ENCODE measurements around the gene FSD1. TPM values are rescaled to one million over a fixed set of nuclear protein-coding genes. Genes with fewer than 3 reads are reported as not detected.

The FSD1 gene
- total and polyA plus RNA-seq, 8 donors = 0.55 to 1.9 (median 1.3) TPM; not detected in 1

DNA sequence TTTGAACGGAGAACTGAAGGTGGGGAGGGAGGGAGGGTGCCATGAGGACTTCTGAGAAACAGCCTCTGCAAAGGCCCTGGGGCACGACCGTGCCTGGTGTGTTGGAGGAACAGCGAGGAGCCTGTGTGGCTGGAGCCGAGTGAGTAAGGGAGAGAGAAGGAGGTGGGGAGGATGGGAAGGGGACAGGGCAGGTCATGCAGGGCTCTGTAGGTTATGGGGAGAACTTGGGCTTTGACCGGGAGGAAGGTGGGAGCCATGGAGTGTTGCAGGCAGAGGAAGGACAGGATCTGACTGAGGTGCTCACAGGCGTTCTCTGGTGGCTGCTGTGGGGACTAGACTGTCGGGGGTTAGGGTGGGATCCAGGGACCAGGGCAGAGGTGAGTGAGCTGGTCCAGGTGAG is 45.7 kb downstream of the FSD1 start:
- no peaks in the 10 kb centered on the region for H3K27me3 ChIP-seq
- ATAC-seq (no peak), DNase-seq (no peak)
- H3K36me3 ChIP-seq = peaks cover 0 to 32% of the 10 kb centered on the region in 2 donors
- intact Hi-C loops (cut with DNase I) = no loop called here
- H3K9me3 ChIP-seq = no peaks in the 10 kb centered on the region
- no peak overlapping the region for H3K27ac ChIP-seq
- peaks cover 0 to 3% of the 10 kb centered on the region in 2 donors for H3K4me1 ChIP-seq
- H3K4me3 ChIP-seq = no peak overlapping the region
- TF ChIP-seq, protein P1, sequence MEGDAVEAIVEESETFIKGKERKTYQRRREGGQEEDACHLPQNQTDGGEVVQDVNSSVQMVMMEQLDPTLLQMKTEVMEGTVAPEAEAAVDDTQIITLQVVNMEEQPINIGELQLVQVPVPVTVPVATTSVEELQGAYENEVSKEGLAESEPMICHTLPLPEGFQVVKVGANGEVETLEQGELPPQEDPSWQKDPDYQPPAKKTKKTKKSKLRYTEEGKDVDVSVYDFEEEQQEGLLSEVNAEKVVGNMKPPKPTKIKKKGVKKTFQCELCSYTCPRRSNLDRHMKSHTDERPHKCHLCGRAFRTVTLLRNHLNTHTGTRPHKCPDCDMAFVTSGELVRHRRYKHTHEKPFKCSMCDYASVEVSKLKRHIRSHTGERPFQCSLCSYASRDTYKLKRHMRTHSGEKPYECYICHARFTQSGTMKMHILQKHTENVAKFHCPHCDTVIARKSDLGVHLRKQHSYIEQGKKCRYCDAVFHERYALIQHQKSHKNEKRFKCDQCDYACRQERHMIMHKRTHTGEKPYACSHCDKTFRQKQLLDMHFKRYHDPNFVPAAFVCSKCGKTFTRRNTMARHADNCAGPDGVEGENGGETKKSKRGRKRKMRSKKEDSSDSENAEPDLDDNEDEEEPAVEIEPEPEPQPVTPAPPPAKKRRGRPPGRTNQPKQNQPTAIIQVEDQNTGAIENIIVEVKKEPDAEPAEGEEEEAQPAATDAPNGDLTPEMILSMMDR (IDR thresholded peaks at IDR 0.05) = no peak

DNA sequence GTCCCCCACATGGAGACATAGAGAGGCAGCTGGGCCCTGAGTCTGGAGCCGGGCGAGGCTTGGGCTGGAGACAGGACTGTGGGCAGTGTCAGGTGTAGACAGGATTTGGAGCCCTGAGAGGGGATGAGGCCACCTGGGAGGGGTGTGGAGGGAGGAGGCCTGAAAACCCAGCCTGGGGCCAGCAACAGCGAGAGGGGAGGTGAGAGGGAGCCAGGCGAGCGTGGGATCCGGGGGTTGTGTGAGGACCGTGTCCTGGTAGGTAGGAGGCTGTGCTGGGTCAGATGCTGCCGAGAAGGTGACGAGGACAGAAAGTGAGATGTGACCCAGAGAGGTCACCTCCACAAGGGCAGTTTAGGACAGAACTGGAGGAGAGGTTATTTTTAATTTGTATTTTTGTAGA is 46.3 kb downstream of the FSD1 start:
- Histone ChIP-seq H3K27me3 (no peaks in the 10 kb centered on the region), H3K36me3 (peaks cover 0 to 35% of the 10 kb centered on the region in 2 donors), H3K4me1 (no peaks in the 10 kb centered on the region), H3K27ac (no peak overlapping the region), H3K9me3 (no peaks in the 10 kb centered on the region), H3K4me3 (no peak overlapping the region)
- TF ChIP-seq, protein P1 (IDR thresholded peaks at IDR 0.05) = no peak
- DNase-seq = no peak
- no peak for ATAC-seq
- intact Hi-C loops (cut with DNase I) = no loop called here

DNA sequence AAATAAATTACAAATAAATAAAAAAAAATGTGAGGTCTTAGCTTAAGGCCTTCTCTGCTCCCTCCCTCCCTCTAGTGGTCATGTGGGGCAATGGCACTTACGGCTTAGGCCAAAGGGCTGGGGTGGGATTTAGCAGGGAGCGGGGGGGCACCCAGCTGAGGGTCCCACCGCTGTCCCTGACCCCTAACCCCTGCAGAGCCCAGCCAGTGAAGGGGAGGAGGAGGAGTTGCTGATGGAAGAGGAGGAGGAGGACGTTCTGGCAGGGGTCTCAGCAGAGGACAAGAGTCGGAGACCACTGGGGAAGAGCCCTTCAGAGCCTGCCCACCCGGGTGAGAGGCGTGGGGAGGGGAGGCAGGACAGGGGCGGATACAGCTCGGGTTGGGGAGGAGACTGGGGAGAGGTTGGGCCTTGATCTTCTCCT is 48.3 kb downstream of the FSD1 start:
- Histone ChIP-seq H3K9me3 (no peaks in the 10 kb centered on the region), H3K27ac (no peak overlapping the region), H3K4me1 (no peaks in the 10 kb centered on the region), H3K27me3 (no peaks in the 10 kb centered on the region), H3K36me3 (peaks cover 0 to 40% of the 10 kb centered on the region in 2 donors), H3K4me3 (no peak overlapping the region)
- no peak for DNase-seq
- intact Hi-C loops (cut with DNase I) = no loop called here
- TF ChIP-seq, protein P1 (IDR thresholded peaks at IDR 0.05) = peak; percentile 70 to 92
- peak; percentile 78 for ATAC-seq

- Histone ChIP-seq H3K9me3 (no peaks in the 10 kb centered on the region), H3K27ac (no peak overlapping the region), H3K36me3 (peaks cover 0 to 46% of the 10 kb centered on the region in 2 donors), H3K4me3 (no peak overlapping the region), H3K4me1 (no peaks in the 10 kb centered on the region), H3K27me3 (no peaks in the 10 kb centered on the region)
- DNase-seq (no peak), ATAC-seq (no peak)
- intact Hi-C loops (cut with DNase I) = no loop called here
- TF ChIP-seq, protein P1 (IDR thresholded peaks at IDR 0.05) = no peak
Measured at GRCh38 chr19:4354282-4354681, 49.9 kb downstream of the FSD1 start.

DNA sequence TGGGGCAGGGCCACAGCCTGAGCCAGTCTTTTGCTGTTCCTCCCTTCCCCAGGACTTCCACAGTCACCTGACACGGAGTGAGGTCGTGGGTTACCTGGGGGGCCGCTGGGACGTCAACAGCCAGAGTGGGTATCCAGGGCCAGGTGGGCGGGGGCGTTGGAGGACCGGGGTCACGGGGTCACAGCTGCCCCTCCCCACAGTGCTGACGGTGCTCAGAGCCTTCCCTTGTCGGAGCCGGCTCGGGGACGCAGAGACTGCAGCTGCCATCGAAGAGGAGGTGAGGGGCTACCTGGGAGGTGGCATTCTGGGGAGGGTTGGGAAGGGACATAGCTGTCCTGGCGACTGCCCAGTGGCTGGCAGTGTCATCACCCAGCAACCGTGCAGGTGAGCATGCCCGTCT is 50.5 kb downstream of the FSD1 start:
- H3K36me3 ChIP-seq = peaks cover 0 to 52% of the 10 kb centered on the region in 2 donors
- no peak overlapping the region for H3K4me3 ChIP-seq
- H3K27ac ChIP-seq = no peak overlapping the region
- DNase-seq (no peak), ATAC-seq (no peak)
- H3K4me1 ChIP-seq = no peaks in the 10 kb centered on the region
- H3K9me3 ChIP-seq = no peaks in the 10 kb centered on the region
- TF ChIP-seq, protein P1 (IDR thresholded peaks at IDR 0.05) = no peak
- no peaks in the 10 kb centered on the region for H3K27me3 ChIP-seq
- intact Hi-C loops (cut with DNase I) = no loop called here
